ENCODE results near the gene OPRD1.

Gene OPRD1

DNA sequence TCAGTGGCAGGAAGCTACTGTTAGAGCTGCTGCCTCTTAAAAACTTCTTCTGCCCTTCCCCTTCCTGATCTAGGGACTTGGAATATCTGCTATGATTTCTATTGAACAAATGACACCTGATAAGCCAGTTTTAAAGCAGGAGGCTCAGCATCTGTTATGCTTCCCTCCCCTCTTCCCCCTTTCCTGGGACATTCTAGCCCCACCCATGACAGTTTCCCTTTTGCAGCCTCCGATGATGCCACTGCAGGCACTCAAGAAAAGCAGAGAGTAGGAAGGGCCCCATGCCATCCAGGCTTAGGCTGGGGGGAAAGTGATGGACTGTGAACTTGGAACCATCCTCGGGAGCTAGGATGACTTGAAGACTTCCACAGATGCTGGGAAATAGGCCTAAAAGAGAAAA, 87.3 kb downstream of the OPRD1 start:
- H3K9me3 ChIP-seq (ENCODE audit: control insufficient read depth, low read length) = no peaks in the 10 kb centered on the region
- no peaks in the 10 kb centered on the region for H3K27me3 ChIP-seq (ENCODE audit: control insufficient read depth, insufficient read depth, low read length)
- H2AFZ ChIP-seq = no peak overlapping the region
- no peak overlapping the region for H3K9ac ChIP-seq
- H3K27ac ChIP-seq = no peak overlapping the region
- no peak overlapping the region for H3K4me3 ChIP-seq (ENCODE audit: low read depth, low read length)
- TF ChIP-seq, protein P1, sequence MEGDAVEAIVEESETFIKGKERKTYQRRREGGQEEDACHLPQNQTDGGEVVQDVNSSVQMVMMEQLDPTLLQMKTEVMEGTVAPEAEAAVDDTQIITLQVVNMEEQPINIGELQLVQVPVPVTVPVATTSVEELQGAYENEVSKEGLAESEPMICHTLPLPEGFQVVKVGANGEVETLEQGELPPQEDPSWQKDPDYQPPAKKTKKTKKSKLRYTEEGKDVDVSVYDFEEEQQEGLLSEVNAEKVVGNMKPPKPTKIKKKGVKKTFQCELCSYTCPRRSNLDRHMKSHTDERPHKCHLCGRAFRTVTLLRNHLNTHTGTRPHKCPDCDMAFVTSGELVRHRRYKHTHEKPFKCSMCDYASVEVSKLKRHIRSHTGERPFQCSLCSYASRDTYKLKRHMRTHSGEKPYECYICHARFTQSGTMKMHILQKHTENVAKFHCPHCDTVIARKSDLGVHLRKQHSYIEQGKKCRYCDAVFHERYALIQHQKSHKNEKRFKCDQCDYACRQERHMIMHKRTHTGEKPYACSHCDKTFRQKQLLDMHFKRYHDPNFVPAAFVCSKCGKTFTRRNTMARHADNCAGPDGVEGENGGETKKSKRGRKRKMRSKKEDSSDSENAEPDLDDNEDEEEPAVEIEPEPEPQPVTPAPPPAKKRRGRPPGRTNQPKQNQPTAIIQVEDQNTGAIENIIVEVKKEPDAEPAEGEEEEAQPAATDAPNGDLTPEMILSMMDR (IDR thresholded peaks at IDR 0.05) = no peak
- H3K36me3 ChIP-seq (ENCODE audit: control insufficient read depth, insufficient read depth, low read length) = no peaks in the 10 kb centered on the region
- H3K4me2 ChIP-seq (ENCODE audit: low read length) = no peak overlapping the region
- H3K79me2 ChIP-seq = peaks cover 2% of the 10 kb centered on the region
- no peaks in the 10 kb centered on the region for H3K4me1 ChIP-seq

DNA sequence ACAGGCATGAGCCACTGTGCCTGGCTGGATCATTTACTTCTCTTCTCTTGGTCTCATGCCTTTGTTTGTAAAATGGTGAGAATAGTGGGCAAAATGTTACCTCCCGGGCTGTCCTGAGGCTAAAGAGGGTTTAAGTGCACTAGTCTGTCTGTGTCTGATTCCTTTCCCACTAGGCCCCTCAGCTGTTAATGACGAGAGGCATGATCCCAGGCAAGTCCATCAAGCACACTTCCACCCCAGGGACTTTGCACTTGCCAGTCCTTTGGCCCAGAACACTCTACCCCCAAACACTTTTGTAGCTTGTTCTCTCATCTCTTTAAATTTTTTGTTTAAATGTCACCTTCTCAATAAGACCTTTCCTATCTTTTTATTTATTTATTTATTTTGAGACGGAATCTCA, 88.6 kb downstream of the OPRD1 start:
- Histone ChIP-seq H3K4me1 (no peaks in the 10 kb centered on the region), H3K9ac (no peak overlapping the region), H3K27me3 (ENCODE audit: control insufficient read depth, insufficient read depth, low read length) (no peaks in the 10 kb centered on the region), H3K9me3 (ENCODE audit: control insufficient read depth, low read length) (no peaks in the 10 kb centered on the region), H2AFZ (no peak overlapping the region), H3K79me2 (peaks cover 2% of the 10 kb centered on the region), H3K27ac (no peak overlapping the region), H3K4me3 (ENCODE audit: low read depth, low read length) (no peak overlapping the region), H3K4me2 (ENCODE audit: low read length) (no peak overlapping the region), H3K36me3 (ENCODE audit: control insufficient read depth, insufficient read depth, low read length) (no peaks in the 10 kb centered on the region)
- TF ChIP-seq, protein P1 (IDR thresholded peaks at IDR 0.05) = no peak

DNA sequence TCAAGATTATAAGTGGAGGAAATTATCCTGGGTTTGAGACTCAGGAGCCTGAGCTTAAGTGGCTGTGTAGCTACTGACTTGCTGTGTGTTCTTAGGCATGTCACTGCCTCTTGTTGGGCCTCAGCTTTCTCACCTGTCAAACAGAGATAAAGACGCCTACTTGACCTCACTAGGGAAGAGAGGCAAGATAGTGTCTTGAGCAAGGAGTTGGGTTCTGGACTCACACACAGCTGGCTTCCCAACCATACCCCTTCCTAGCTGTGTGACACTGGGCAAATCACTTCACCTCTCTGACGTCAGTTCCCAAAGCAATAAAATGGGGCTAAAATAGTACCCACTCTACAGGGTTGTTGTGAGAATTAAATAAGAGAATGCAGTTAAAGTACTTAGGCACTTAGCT, 90.8 kb downstream of the OPRD1 start:
- no peak overlapping the region for H3K9ac ChIP-seq
- no peaks in the 10 kb centered on the region for H3K36me3 ChIP-seq (ENCODE audit: control insufficient read depth, insufficient read depth, low read length)
- no peak overlapping the region for H2AFZ ChIP-seq
- H3K4me3 ChIP-seq (ENCODE audit: low read depth, low read length) = no peak overlapping the region
- no peak overlapping the region for H3K27ac ChIP-seq
- TF ChIP-seq, protein P1 (IDR thresholded peaks at IDR 0.05) = no peak
- H3K4me2 ChIP-seq (ENCODE audit: low read length) = no peak overlapping the region
- peaks cover 2% of the 10 kb centered on the region for H3K79me2 ChIP-seq
- H3K9me3 ChIP-seq (ENCODE audit: control insufficient read depth, low read length) = no peaks in the 10 kb centered on the region
- H3K4me1 ChIP-seq = no peaks in the 10 kb centered on the region
- no peaks in the 10 kb centered on the region for H3K27me3 ChIP-seq (ENCODE audit: control insufficient read depth, insufficient read depth, low read length)

DNA sequence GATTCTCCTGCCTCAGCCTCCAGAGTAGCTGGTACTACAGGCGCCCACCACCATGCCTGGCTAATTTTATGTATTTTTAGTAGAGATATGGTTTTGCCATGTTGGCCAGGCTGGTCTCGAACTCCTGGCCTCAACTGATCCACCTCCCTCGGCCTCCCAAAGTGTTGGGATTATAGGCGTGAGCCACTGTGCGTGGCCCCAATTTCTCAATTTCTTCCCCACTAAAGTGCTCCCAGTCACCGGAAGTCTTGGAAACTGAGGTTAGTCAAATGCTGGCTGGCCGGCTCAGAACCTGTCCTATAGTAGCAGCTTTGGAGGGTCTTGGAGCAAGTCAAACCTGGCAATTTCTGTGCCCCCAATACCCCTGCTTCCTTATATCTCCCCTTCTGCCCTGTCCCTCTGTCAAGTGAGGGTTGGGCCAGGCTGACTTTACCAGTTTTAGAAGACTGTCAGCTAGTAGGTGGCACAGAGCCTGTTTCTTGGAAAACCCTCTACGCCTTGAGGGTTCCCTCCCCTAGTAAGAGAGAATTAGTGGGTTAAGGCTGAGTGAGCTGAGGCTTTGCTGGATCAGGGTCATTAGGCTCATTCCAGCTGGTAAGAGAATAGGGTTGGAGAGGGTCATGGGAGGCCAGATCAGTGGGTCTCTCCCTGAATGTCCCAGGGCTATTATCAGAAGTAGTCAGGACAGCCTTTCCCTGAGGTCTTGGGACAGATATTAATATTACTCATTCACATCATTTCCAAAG, 94.1 kb downstream of the OPRD1 start:
- no peaks in the 10 kb centered on the region for H3K9me3 ChIP-seq (ENCODE audit: control insufficient read depth, low read length)

More for the DNA sequence above, 94.1 kb downstream of the OPRD1 start:
- H3K27me3 ChIP-seq (ENCODE audit: control insufficient read depth, insufficient read depth, low read length) = no peaks in the 10 kb centered on the region
- no peak overlapping the region for H3K4me2 ChIP-seq (ENCODE audit: low read length)
- no peak overlapping the region for H3K4me3 ChIP-seq (ENCODE audit: low read depth, low read length)
- no peaks in the 10 kb centered on the region for H3K4me1 ChIP-seq
- no peak overlapping the region for H3K27ac ChIP-seq
- H3K79me2 ChIP-seq = peaks cover 2% of the 10 kb centered on the region
- H3K36me3 ChIP-seq (ENCODE audit: control insufficient read depth, insufficient read depth, low read length) = no peaks in the 10 kb centered on the region
- TF ChIP-seq, protein P1 (IDR thresholded peaks at IDR 0.05) = no peak
- no peak overlapping the region for H2AFZ ChIP-seq
- no peak overlapping the region for H3K9ac ChIP-seq

Measured in parathyroid adenoma (tissue), 2 donors.